K562 (cell line): ENCODE results near the gene AGFG2. TPM values are rescaled to one million over a fixed set of nuclear protein-coding genes. Genes with fewer than 3 reads are reported as not detected.

ENCODE experiments used
- ATAC-seq: fragments of 200-7000 bp; cut with Tn5 transposase; 3 replicates; pipeline ENCODE4 v1.9.1; 2020; ENCODE audit warnings: moderate library complexity
- BruUV-seq: library from RNA; stranded (reverse); fragments of 400-500 nt; replicated peaks from 2 replicates; lab custom pipeline; 2021; lab: Mats Ljungman, UMichigan
- CTCF ChIA-PET: fragments of 300-600 bp; formaldehyde crosslinking; extraction: SDS; loops from one replicate; lab custom pipeline; 2021; ENCODE audit warnings: low intra/inter-chr PET ratio; lab: Yijun Ruan, JAX
- POLR2A ChIA-PET: fragments of 300-600, 350-650 bp; sonication (Branson Sonifier 250); formaldehyde crosslinking; extraction: SDS; loops from one replicate; lab custom pipeline; 2021; ENCODE audit warnings: antibody characterized with exemption, inconsistent platforms; lab: Yijun Ruan, JAX
- DNase-seq, 4 experiments: peaks; one replicate each; pipeline versions ENCODE4 v3.0.0 to v3.0.0-alpha.2; 2011 to 2018; ENCODE audit warnings: low spot score in 3 of 4, mixed read lengths in 3 of 4; ENCODE audit errors: extremely low read depth in 1 of 4
- FAIRE-seq: peaks from 2 replicates; lab custom pipeline; 2011; peaks lifted over from hg19 to GRCh38; lab: Jason Lieb, UNC
- H2AFZ ChIP-seq: 2 replicates; pipeline ENCODE4 v1.6.0; 2011; ENCODE audit warnings: low read depth, low read length, control low read depth, inconsistent platforms
- H3K27ac ChIP-seq: fragments of 200-600 bp; 3 replicates; pipeline ENCODE4 v1.8.0; 2011; ENCODE audit warnings: low read depth, mild to moderate bottlenecking, control low read depth, inconsistent platforms, low read length, moderate library complexity, mixed read lengths; ENCODE audit errors: extremely low read depth
- H3K27me3 ChIP-seq, 2 experiments: fragments of 300-600 bp in 1 of 2; 2 replicates in 1 of 2; 3 replicates in 1 of 2; pipeline versions ENCODE4 v1.6.0 to v1.8.0; 2011; ENCODE audit warnings: inconsistent platforms in 2 of 2, low read length in 2 of 2, mild to moderate bottlenecking in 1 of 2, mixed read lengths in 1 of 2, moderate library complexity in 1 of 2; ENCODE audit not compliant: control insufficient read depth in 2 of 2, insufficient read depth in 2 of 2
- H3K36me3 ChIP-seq: fragments of 300-600 bp; 3 replicates; pipeline ENCODE4 v1.8.0; 2011; ENCODE audit warnings: mild to moderate bottlenecking, low read length, inconsistent platforms; ENCODE audit not compliant: control insufficient read depth, insufficient read depth
- H3K4me1 ChIP-seq, 2 experiments: fragments of 200-600 bp in 1 of 2; replicated peaks in 1 of 2; 2 replicates in 1 of 2; 3 replicates in 1 of 2; pipeline versions ENCODE4 v1.5.1 to v1.8.0; 2011; ENCODE audit warnings: inconsistent platforms in 2 of 2, low read length in 2 of 2, mild to moderate bottlenecking in 1 of 2, mixed read lengths in 1 of 2, moderate library complexity in 1 of 2; ENCODE audit not compliant: control insufficient read depth in 2 of 2, insufficient read depth in 2 of 2
- H3K4me2 ChIP-seq: 2 replicates; pipeline ENCODE4 v1.6.1; 2011; ENCODE audit warnings: low read length, control low read depth, inconsistent platforms, mixed read lengths; ENCODE audit not compliant: insufficient read depth
- H3K4me3 ChIP-seq: fragments of 200-600 bp; sonication (generic), shearing (Covaris generic); 2 replicates; pipeline ENCODE4 v1.5.1; 2016; ENCODE audit warnings: control low read depth, inconsistent platforms
- H3K79me2 ChIP-seq: fragments of 200-600 bp; 3 replicates; pipeline ENCODE4 v1.8.0; 2011; ENCODE audit warnings: low read length, inconsistent platforms; ENCODE audit not compliant: control insufficient read depth, insufficient read depth
- H3K9ac ChIP-seq, 2 experiments: 2 replicates each; pipeline versions ENCODE4 v1.6.0 to v1.6.1; 2011; ENCODE audit warnings: low read depth in 2 of 2, low read length in 2 of 2, control low read depth in 1 of 2, inconsistent platforms in 1 of 2, mild to moderate bottlenecking in 1 of 2, mixed read lengths in 1 of 2; ENCODE audit not compliant: insufficient read depth in 1 of 2
- H3K9me1 ChIP-seq: one replicate; pipeline ENCODE4 v1.6.0; 2011; ENCODE audit warnings: inconsistent platforms, mild to moderate bottlenecking, low read length, moderate library complexity; ENCODE audit not compliant: control insufficient read depth, insufficient read depth
- H3K9me3 ChIP-seq: replicated peaks from 2 replicates; pipeline ENCODE4 v1.5.1; 2011; ENCODE audit warnings: low read depth, low read length, inconsistent platforms; ENCODE audit not compliant: control insufficient read depth, insufficient read depth
- H4K20me1 ChIP-seq: replicated peaks from 2 replicates; pipeline ENCODE4 v1.6.1; 2011; ENCODE audit warnings: low read length, inconsistent platforms, mixed read lengths; ENCODE audit not compliant: control insufficient read depth, insufficient read depth
- BRF1 ChIP-seq: IDR thresholded peaks from 3 replicates; pipeline ENCODE4 v1.6.1; 2011; ENCODE audit warnings: borderline replicate concordance, mild to moderate bottlenecking; ENCODE audit not compliant: insufficient read length; ENCODE audit errors: extremely low read depth
- DIDO1 ChIP-seq: fragments of 450-650 bp; IDR thresholded peaks from 2 replicates; pipeline ENCODE4 v1.6.1; 2016; ENCODE audit warnings: low read depth, missing biosample characterization, missing genetic modification characterization
- DLX4 ChIP-seq: fragments of 250-450 bp; sonication (Bioruptor Pico); IDR thresholded peaks from 2 replicates; pipeline ENCODE4 v1.6.1; 2021; ENCODE audit warnings: mild to moderate bottlenecking
- EHMT2 ChIP-seq: fragments of 450-650 bp; IDR thresholded peaks from 2 replicates; pipeline ENCODE4 v1.6.1; 2018; ENCODE audit warnings: antibody characterized with exemption
- HDAC1 ChIP-seq, 2 experiments: fragments of 450-650 bp; IDR thresholded peaks; 2 replicates each; pipeline ENCODE4 v1.6.1; 2016 to 2017; ENCODE audit warnings: inconsistent platforms in 1 of 2, mild to moderate bottlenecking in 1 of 2, moderate library complexity in 1 of 2
- IRF1 ChIP-seq: sonication (generic); formaldehyde crosslinking; IDR thresholded peaks from 2 replicates; pipeline ENCODE4 v1.8.0; 2022; ENCODE audit warnings: missing genetic modification reagents, mild to moderate bottlenecking, borderline replicate concordance
- MAFK ChIP-seq: IDR thresholded peaks from 2 replicates; pipeline ENCODE4 v1.6.1; 2011; ENCODE audit warnings: low read length, improper control_type of control experiment
- MBD1 ChIP-seq: fragments of 250-450 bp; sonication (Bioruptor Pico); IDR thresholded peaks from 2 replicates; pipeline ENCODE4 v1.8.0; 2022; ENCODE audit warnings: inconsistent platforms
- NEUROD1 ChIP-seq: fragments of 150-350 bp; IDR thresholded peaks from 2 replicates; pipeline ENCODE4 v1.6.1; 2014; ENCODE audit warnings: borderline replicate concordance, low read length, low read depth; ENCODE audit not compliant: partially characterized antibody
- NR2F6 ChIP-seq: fragments of 450-650 bp; formaldehyde crosslinking; IDR thresholded peaks from 2 replicates; pipeline ENCODE4 v1.4.0; 2020; ENCODE audit warnings: mild to moderate bottlenecking
- NR3C1 ChIP-seq: sonication (generic); formaldehyde crosslinking; IDR thresholded peaks from 2 replicates; pipeline ENCODE4 v1.8.1; 2022; ENCODE audit warnings: missing genetic modification reagents
- SNAPC5 ChIP-seq: fragments of 250-450 bp; sonication (Bioruptor Pico); IDR thresholded peaks from 2 replicates; pipeline ENCODE4 v1.8.0; 2021; ENCODE audit warnings: moderate library complexity, mild to moderate bottlenecking, inconsistent platforms
- SNRNP70 ChIP-seq: fragments of 200-400 bp; formaldehyde crosslinking; optimal IDR thresholded peaks from 2 replicates; pipeline ENCODE3; 2017; ENCODE audit warnings: low read depth, low read length
- SRSF3 ChIP-seq: fragments of 200-400 bp; formaldehyde crosslinking; IDR thresholded peaks from 2 replicates; pipeline ENCODE4 v1.6.1; 2016; ENCODE audit warnings: mild to moderate bottlenecking, low read length, moderate library complexity; ENCODE audit not compliant: insufficient read depth
- ZNF217 ChIP-seq: sonication (generic); formaldehyde crosslinking; IDR thresholded peaks from 2 replicates; pipeline ENCODE4 v1.8.0; 2022; ENCODE audit warnings: mild to moderate bottlenecking, missing genetic modification reagents
- ZNF263 ChIP-seq: sonication (generic); formaldehyde crosslinking; IDR thresholded peaks from 2 replicates; pipeline ENCODE4 v1.8.0; 2022; ENCODE audit warnings: mild to moderate bottlenecking, missing genetic modification reagents, borderline replicate concordance
- ZNF444 ChIP-seq: fragments of 250-450 bp; sonication (Bioruptor Pico); IDR thresholded peaks from 2 replicates; pipeline ENCODE4 v1.4.0; 2020; ENCODE audit warnings: mild to moderate bottlenecking, moderate library complexity
- ZNF511 ChIP-seq: sonication (generic); formaldehyde crosslinking; IDR thresholded peaks from 2 replicates; pipeline ENCODE4 v1.8.0; 2022; ENCODE audit warnings: mild to moderate bottlenecking, missing genetic modification reagents
- ZNF696 ChIP-seq: fragments of 250-450 bp; sonication (Bioruptor Pico); conservative IDR thresholded peaks from 2 replicates; pipeline ENCODE4 v1.4.0; 2020; ENCODE audit warnings: mild to moderate bottlenecking, moderate library complexity
- ZNF785 ChIP-seq: fragments of 250-450 bp; sonication (Bioruptor Pico); IDR thresholded peaks from 2 replicates; pipeline ENCODE4 v1.4.0; 2020; ENCODE audit warnings: mild to moderate bottlenecking
- WGBS: fragments of 100-300 bp; shearing (Covaris generic); methylation state at CpG from one replicate; pipeline ENCODE4 v1.1.6; 2016; ENCODE audit warnings: low coverage, mixed read lengths; ENCODE audit not compliant: insufficient coverage; ENCODE audit errors: missing lambda C conversion rate; 5-methylcytosine and 5-hydroxymethylcytosine counted together
- in situ Hi-C: fragments of 300-500 bp; cut with MboI; formaldehyde crosslinking; loops from 4 replicates; pipeline ENCODE4 v1.15.0; 2018; ENCODE audit warnings: inconsistent platforms, mixed read lengths
- intact Hi-C: fragments of 100-400 bp; cut with micrococcal nuclease; formaldehyde crosslinking; loops from 2 replicates; pipeline ENCODE4 v1.14.2; 2022
- polyA plus RNA-seq, 8 experiments: library from polyadenylated mRNA; depleted of rRNA in 4 of 8; stranded (reverse) in 5 of 8; unstranded in 3 of 8; fragments of >200 nt; fragmentation: Nextera tagmentation in 2 of 8; fragmentation: Illumina TruSeq in 1 of 8; extraction: Ambion mirVana in 2 of 8; extraction: Trizol in 1 of 8; gene quantifications; 2 replicates each; pipeline versions ENCODE4 v1.2.1 to v1.2.3, GENCODE V29; 2011 to 2014; ENCODE audit warnings: inconsistent platforms in 1 of 8, missing spikeins in 1 of 8
- total RNA-seq, 7 experiments: library from RNA; depleted of rRNA in 6 of 7; stranded (reverse); fragments of >200 nt in 6 of 7; fragmentation: Illumina TruSeq in 2 of 7; extraction: Trizol in 2 of 7; gene quantifications; 2 replicates each; pipeline versions ENCODE4 v1.2.1 to v1.2.3, GENCODE V29; 2011 to 2021; ENCODE audit warnings: low replicate concordance in 1 of 7

Gene AGFG2
- total and polyA plus RNA-seq, 9 of the 15 experiments (the other 6 are each of a cell fraction or from before 2014, with no cell fraction given): 0.31 to 23.1 (median 6.5) TPM

- WGBS: 84% methylated on average over 4 of the region's 4 CpGs
- no peak for FAIRE-seq
Observed at GRCh38 chr7:100559127-100559526, 20.1 kb downstream of the AGFG2 start.

More at GRCh38 chr7:100559127-100559526, 20.1 kb downstream of the AGFG2 start:
- Histone ChIP-seq H3K36me3 (peaks cover 42% of the 10 kb centered on the region; the same call in 2 of the 3 replicates), H2AFZ (no peak overlapping the region), H3K4me1 (peaks cover 9 to 17% of the 10 kb centered on the region in 2 experiments; a peak in 4 of 5 replicates), H3K4me3 (no peak overlapping the region), H3K9ac (no peak overlapping the region), H4K20me1 (no peaks in the 10 kb centered on the region), H3K9me3 (no peaks in the 10 kb centered on the region), H3K27ac (no peak overlapping the region), H3K79me2 (no peaks in the 10 kb centered on the region), H3K4me2 (no peak overlapping the region), H3K9me1 (no peaks in the 10 kb centered on the region), H3K27me3 (no peaks in the 10 kb centered on the region)
- ATAC-seq (no peak), DNase-seq (no peak)
- BruUV-seq: no TSS peak
- in situ Hi-C loops (loop anchor here (25.0 kb wide), 1 partner anchor 97 kb away; the partner anchor contains the start of gene SPACDR), intact Hi-C loops (loop anchor here (1.0 to 2.0 kb wide), 2 partner anchors 90 to 158 kb away; no protein-coding TSS in a partner anchor)
- POLR2A ChIA-PET: interaction anchor here (0.7 to 2.5 kb wide), 12 partner anchors 10 to 181 kb away, joined by 3 to 11 read pairs (median 5); partner anchors contain the start of genes FBXO24, LRCH4 and NYAP1
- no peak for TF ChIP-seq MAFK
- no peak for TF ChIP-seq ZNF785 (CRISPR knock-in tag)
- no peak for TF ChIP-seq SNAPC5 (CRISPR knock-in tag)
- TF ChIP-seq DIDO1: no peak
- no peak for TF ChIP-seq ZNF217 (CRISPR knock-in tag)
- TF ChIP-seq DLX4: no peak
- no peak for TF ChIP-seq ZNF511
- TF ChIP-seq ZNF444 (CRISPR knock-in tag): no peak
- TF ChIP-seq ZNF263 (CRISPR knock-in tag): no peak
- TF ChIP-seq ZNF696: no peak
- TF ChIP-seq MBD1 (CRISPR knock-in tag): no peak
- no peak for TF ChIP-seq IRF1 (CRISPR knock-in tag)
- TF ChIP-seq HDAC1 (IDR thresholded peaks at IDR 0.05): no peak
- TF ChIP-seq NR3C1 (CRISPR knock-in tag): no peak
- TF ChIP-seq NR2F6 (CRISPR knock-in tag): no peak
- no peak for TF ChIP-seq EHMT2
- no peak for TF ChIP-seq NEUROD1
- no peak for TF ChIP-seq BRF1
- no peak for TF ChIP-seq SRSF3
- no peak for TF ChIP-seq SNRNP70
- CTCF ChIA-PET: interaction anchor here (0.5 to 2.8 kb wide), 6 partner anchors 47 to 724 kb away, joined by 3 to 30 read pairs (median 8); partner anchors contain the start of gene NYAP1
